ENCODE measurements around the gene SUB1. TPM values are rescaled to one million over a fixed set of nuclear protein-coding genes. Genes with fewer than 3 reads are reported as not detected.
A peak's percentile ranks its signal among the peaks of the same experiment; 100 is the strongest.
"Not testable (repeated sequence)": the region's sequence is repeated elsewhere in the genome, so short reads cannot be mapped to it uniquely, and the experiment has no call there.

Gene SUB1
- 63.4 TPM for total RNA-seq

GRCh38 chr5:32585446-32586275, at the start of gene SUB1:
Gene SUB1, plus strand, starts transcription at chr5:32585557. Its CDS starts 2,956 bp downstream, at chr5:32588513.
- ATAC-seq (peak; percentile 94), DNase-seq (ENCODE audit: low spot score) (peak; percentile 95)

DNA sequence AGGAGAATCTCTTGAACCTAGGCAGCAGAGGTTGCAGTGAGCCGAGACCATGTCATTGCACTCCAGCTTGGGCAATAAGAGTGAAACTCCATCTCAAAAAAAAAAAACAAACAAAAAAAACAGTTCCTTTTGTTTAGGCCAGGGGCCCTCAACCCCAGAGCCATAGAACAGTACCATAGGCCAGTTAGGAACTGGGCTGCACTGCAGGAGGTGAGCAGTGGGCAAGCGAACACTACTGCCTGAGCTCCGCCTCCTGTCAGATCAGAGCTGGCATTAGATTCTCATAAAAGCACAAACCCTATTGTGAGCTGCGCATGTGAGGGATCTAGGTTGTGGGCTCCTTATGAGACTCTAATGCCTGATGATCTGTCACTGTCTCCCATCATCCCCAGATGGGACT, 49.1 kb upstream of the SUB1 start:
- no peak for ATAC-seq
- no peak for DNase-seq (ENCODE audit: low spot score)

GRCh38 chr5:32537437-32538029, 47.8 kb upstream of the SUB1 start:
- DNase-seq (ENCODE audit: low spot score); ATAC-seq: not testable (repeated sequence)

GRCh38 chr5:32538031-32538547, 47.3 kb upstream of the SUB1 start:
- ATAC-seq (no peak), DNase-seq (ENCODE audit: low spot score) (no peak)

- ATAC-seq (no peak), DNase-seq (ENCODE audit: low spot score) (no peak)
These were observed 45.1 kb upstream of the SUB1 start for GRCh38 chr5:32539981-32540845.

- DNase-seq (ENCODE audit: low spot score) (no peak), ATAC-seq (no peak)
These were observed 44.1 kb upstream of the SUB1 start for GRCh38 chr5:32541241-32541640.

- DNase-seq (ENCODE audit: low spot score) (no peak), ATAC-seq (no peak)
These were observed 42.9 kb upstream of the SUB1 start for GRCh38 chr5:32542216-32543059.

DNA sequence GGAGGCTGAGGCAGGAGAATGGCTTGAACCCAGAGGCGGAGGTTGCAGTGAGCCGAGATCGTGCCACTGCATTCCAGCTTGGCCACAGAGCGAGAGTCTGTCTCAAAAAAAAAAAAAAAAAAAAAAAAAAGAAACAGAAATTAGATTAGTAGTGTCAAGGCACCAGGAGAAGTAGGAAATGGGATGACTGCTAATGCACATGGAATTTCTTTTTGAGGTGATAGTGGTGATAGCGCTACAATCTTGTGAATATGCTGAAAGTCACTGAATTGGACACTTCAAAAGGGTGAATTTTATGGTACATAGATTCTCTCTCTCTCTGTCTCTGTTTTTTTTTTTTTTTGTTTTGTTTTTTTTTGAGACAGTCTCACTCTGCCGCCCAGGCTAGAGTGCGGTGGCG, 42.1 kb upstream of the SUB1 start:
- DNase-seq (ENCODE audit: low spot score) = no peak
- ATAC-seq = no peak

DNA sequence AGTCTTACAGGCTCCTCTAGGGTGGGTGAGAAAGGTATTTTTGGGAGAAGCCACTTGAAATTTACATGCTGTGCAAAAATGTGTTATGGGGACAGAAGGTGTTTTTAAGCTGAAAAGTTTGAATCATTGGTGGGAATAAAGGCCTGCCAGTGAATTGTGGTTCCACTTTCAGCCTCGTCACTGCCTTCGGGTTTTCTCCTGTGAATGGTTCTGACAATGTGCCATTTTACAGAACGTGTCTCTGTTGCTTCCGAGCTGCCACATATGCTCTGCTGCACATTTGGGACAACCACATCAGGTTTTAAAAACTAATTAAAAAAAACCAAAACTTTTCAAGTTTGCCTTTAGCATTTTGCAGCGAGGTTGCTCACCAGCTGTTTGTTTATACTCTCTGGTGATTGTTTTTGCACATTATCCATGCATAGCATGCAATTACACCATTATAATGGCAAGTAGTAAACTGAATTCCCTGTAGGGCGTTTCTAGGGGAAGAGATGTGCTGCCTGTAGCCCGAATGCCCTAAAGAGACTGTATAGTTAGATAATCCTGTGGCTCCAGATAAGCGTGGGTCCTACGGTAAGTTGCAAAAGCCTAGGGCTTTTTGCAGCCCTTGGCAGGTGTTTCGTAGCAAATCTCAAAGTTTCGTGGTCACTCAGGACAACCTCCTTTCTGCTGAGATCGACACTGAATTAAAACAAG, 40.1 kb upstream of the SUB1 start:
- ATAC-seq (no peak), DNase-seq (ENCODE audit: low spot score) (no peak)

GRCh38 chr5:32551194-32551593, 34.2 kb upstream of the SUB1 start:
- DNase-seq (ENCODE audit: low spot score) = no peak
- no peak for ATAC-seq

GRCh38 chr5:32551865-32552264, 33.5 kb upstream of the SUB1 start:
- DNase-seq (ENCODE audit: low spot score) = no peak
- no peak for ATAC-seq

- not testable (repeated sequence) for ATAC-seq; DNase-seq (ENCODE audit: low spot score)
These were observed 32.9 kb upstream of the SUB1 start for GRCh38 chr5:32552491-32552890.

- ATAC-seq = no peak
- no peak for DNase-seq (ENCODE audit: low spot score)
These were observed 32.4 kb upstream of the SUB1 start for GRCh38 chr5:32552936-32553335.

GRCh38 chr5:32554181-32554780, 31.1 kb upstream of the SUB1 start:
- DNase-seq (ENCODE audit: low spot score); ATAC-seq: not testable (repeated sequence)

DNA sequence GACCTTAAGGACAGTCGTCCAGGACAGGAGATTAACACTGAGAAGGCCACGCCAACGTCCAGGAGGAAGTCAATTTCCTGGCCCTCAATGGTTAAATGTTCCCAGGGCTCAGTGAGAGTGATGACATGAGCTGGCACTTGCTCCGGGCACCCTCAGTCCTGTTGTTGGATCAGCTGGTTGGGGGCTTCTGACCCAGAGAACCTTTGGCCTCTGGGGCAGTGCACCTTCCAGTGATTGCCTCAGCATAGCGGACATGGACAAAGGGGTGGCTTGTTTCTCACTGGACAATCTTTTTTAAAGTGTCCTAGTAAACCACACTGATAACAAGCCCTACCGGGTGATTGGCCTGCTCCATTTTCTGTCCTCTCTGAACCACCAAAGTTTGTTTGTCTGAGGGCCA, 28.8 kb upstream of the SUB1 start:
- not testable (repeated sequence) for DNase-seq (ENCODE audit: low spot score); ATAC-seq

GRCh38 chr5:32559411-32559810, 25.9 kb upstream of the SUB1 start:
- ATAC-seq (no peak), DNase-seq (ENCODE audit: low spot score) (no peak)

DNA sequence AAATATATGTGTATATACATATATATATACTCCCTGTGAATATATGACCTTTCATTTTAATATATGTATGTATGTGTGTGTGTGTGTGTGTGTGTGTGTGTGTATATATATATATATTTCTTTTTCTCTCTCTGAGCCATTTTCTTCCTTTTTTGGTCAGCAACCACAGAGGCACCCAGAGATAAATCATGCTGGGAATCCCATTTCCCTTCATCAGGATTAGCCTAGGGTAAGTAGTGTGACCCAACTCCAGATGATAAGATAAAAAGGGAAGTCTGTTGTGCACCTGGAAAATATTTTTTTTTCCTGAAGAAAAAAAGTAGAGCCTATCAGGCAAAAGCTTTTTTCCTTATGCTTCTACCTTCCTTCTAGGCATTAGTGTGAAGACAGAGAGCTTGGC, 25.4 kb upstream of the SUB1 start:
- ATAC-seq = no peak
- no peak for DNase-seq (ENCODE audit: low spot score)

DNA sequence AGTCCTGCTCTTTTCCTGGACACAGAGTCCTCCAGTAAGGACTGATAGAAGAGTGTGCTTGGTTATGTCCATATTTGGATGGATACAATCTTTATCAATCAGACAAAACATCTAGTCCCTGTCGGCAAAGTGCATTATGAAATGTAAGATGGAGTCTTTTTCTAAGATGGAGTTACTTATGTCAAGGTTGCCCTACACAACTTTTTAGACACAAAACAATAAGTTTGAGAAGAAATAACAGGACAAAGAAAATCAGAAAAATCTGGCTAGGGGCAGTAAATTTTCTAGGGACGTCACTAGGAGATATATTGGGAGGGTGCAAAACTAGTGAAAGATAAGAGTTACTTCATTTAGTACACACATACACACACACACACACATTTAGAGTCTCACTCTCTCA, 23.3 kb upstream of the SUB1 start:
- DNase-seq (ENCODE audit: low spot score) = no peak

DNA sequence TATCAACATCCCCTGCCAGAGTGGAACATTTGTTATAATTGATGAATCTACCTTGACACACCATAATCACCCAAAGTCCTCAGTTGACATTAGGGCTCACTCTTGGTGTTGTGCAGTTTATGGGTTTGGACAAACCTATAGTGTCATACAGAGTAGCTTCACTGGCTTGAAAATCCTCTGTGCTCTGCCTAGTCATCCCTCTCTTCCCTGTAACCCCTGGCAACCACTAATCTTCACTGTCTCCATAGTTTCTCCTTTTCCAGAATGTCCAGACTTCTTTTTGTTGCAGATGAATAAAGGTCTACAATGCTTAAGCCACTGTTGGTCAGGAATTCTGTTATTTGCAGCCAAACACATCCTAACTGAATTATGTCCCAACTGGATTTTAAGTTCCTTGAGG, 22.5 kb upstream of the SUB1 start:
- ATAC-seq (no peak), DNase-seq (ENCODE audit: low spot score) (no peak)

More for the DNA sequence above, 23.3 kb upstream of the SUB1 start:
- no peak for ATAC-seq

All from left lobe of liver (tissue), 2 donors.